ENCODE measurements around the gene MYO1F.
A peak's percentile ranks its signal among the peaks of the same experiment; 100 is the strongest.
"Not testable (repeated sequence)": the region's sequence is repeated elsewhere in the genome, so short reads cannot be mapped to it uniquely, and the experiment has no call there.

The MYO1F gene

DNA sequence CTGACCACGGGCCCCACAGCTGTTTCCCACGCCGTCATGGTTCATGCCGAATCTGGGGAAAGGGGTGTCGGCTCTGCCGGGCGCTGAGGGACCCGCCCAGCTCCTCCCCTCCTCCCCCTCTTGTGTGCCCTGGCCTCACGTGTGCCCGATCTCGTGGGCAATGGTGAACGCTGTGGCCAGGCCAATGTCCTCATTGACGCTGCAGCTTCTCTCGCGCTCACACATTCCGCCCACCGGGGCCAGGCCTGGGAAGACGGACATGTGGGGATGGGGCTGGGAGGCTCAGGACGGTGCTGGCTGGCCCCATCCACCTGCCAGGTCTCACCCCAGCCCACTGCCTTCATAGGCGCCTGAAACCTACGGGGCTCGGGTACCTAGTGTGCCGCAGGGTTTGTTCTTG lies 18.9 kb upstream of the MYO1F start:
- no peak for DNase-seq

DNA sequence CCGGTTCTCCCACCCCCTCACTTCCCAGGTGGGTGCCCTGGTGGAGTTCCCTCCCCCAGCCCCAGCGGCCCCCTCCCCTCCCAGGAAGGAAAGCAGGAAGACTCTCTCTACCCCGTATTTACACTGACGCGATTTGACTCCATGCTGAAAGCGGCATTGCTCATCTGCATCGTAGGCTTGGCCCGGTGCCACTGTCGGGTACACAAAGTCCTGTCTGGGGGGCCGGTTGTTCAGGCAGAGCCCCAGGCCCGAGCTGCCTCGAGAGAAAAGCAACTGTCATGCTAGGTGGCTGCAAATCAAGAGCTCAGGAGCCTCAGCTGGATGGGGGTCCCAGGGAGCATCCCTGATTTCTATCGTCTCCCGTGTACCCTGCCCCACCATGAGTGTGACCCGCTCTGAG lies 18.4 kb upstream of the MYO1F start:
- DNase-seq = no peak

- DNase-seq = no peak
These were observed 16.7 kb upstream of the MYO1F start for GRCh38 chr19:8593931-8594330.

GRCh38 chr19:8592231-8593009 lies 15.2 kb upstream of the MYO1F start:
- peak; percentile 91 for DNase-seq

- no peak for DNase-seq
These were observed 12.0 kb upstream of the MYO1F start for GRCh38 chr19:8589177-8589714.

DNA sequence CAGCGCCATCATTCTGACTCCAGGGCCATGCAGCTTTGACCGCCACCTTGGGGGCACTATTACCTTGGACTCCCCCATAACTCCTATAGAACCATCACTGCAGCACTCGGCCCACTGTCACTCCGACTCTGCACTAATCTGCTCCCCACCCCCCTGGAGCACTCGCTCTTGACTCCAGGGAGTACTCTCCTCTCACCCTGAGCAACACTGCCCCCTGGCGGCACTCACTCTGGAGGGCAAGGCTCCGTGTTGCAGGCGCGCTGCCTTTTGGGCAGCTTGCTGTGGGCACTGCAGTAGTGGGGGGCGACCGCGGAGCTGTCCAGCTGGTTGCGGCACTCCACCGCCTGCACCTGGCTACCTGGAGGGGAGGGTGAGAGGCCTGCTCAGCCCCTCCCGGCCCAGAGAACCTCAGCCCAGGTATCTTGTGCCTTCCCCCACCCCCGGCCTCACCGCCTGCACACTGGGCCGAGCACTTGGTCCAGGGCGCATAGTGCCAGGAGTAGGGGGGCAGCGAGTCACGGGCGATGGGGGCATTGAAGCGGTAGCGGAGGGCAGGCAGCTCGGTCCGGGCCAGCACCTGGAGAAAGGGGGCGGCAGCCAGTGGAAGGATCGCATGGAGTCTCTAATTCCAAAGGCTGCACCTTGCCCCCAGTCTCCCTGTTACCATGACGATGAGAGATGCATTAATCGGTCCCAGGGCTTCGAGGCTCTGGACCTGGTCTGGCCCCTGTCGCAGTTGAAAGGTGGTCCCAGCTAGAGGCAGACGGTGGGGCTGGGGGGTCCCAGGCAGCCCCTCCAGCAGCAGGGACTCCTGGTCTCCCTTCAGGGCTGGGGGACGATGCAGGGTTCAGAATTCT lies 8.9 kb upstream of the MYO1F start:
- DNase-seq = peak; percentile 53

GRCh38 chr19:8584965-8585893 lies 8.0 kb upstream of the MYO1F start:
- DNase-seq = no peak

- DNase-seq = peak; percentile 80
These were observed 3.6 kb upstream of the MYO1F start for GRCh38 chr19:8580710-8581281.

DNA sequence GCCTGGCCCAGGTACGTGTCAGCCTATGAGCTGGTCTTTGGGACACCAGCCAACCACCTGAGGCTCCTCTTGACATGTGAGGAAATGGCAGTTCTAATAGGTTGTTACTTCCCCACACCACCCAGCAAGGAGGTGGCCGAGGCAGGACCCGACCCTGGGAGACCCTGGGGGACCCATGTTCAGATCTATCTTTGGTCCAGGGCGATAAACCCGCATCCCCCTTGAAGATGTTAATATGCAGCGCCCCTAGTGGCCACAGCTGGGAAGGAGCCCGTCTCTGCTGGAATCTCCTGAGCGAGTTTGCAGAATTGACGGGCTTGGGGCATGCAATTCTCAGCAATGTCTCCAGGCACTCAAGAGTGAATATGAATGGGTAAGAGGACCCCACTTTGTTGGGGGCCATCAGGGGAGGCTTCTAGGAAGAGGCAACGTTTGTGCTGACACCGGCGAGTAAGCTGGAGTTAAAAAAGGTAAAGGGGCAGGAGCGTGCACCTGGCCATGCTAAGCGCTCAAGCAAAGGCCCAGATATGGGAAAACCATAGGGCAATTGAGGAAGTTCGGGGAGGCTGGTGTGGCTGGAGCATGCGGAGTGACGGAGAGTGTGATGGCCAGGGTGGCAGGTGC lies 1.5 kb upstream of the MYO1F start:
- DNase-seq = peak; percentile 82

GRCh38 chr19:8577741-8578140 lies 499 bp upstream of the MYO1F start:
- no peak for DNase-seq

DNA sequence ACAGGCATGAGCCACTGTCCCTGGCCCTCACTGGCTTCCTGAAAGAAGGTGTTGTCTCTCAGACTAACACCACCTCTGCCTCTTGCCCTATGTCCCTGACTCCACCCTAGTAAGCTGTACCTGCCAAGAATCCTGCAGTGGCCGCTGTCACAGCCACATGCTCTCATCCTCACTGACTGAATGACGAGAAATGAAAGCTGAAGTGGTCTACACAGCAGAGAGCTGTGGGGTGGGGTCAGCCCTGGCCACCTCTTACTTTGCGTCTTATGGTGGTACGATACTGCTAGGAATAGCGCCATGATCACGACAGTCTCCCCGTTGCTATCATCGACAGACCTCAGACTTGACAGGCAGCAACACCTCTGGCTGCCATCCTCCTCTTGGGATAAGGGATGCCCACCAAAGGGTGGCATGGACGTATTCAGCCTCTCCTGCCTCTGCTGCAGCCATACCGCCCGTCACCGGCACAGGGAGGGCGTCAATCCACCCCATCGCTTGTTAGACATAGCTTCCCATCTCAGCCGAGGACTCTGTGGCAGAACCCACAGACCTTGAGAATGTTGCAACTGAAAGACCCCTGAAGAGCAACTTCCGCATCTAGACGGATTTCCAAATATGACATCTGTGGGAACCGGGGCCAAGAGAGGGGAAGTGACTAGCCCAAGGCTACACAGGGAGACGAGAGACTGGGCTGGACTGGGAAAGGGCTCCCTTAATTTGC lies 809 bp downstream of the MYO1F start:
- no peak for DNase-seq

- no peak for DNase-seq
These were observed 1.7 kb downstream of the MYO1F start for GRCh38 chr19:8575467-8575997.

DNA sequence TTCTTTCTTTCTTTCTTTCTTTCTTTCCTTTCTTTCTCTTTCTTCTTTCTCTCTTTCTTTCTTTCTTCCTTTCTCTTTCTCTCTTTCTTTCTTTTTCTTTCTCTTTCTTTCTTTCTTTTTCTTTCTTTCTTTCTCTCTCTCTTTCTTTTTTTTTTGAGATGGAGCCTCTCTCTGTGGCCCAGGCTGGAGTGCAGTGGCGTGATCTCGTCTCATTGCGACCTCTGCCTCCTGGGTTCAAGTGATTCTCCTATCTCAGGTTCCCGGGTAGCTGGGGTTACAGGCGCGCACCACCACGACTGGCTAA lies 2.7 kb downstream of the MYO1F start:
- not testable (repeated sequence) for DNase-seq

DNA sequence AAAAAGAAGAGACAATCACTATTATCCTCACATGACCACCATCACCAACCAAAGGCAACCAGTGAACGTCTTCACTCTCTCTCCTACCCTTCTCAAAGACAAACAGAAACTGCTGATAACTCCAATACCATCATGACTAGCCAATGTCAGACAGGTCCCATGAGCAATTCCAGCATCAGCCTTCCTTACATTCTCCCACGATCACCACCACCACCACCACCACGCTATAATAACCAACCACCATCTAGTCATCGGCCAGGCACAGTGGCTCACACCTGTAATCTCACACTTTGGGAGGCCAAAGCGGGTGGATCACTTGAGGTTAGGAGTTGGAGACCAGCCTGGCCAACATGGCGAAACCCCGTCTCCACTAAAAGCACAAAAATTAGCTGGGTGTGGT lies 3.9 kb downstream of the MYO1F start:
- no peak for DNase-seq

DNA sequence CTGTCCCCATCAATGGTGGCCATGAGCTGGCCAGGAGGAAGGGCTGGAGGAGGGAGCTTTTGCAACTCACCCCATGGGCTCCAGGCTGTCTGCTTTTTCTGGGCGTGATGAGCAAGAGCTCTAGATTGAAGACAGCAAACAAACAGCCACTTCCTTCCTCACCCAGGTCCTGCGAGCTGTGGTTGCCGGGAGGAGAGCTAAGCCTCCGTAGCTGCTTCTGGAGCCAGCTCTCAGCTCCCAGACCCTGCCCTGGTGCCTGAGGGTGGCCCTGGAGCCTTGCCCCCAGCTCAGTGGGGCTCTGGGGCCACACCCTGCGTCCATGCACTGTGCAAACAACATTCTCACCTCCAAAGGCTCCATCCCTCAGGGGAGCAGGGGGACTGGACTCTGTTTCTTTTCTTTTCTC lies 6.2 kb downstream of the MYO1F start:
- DNase-seq = no peak

DNA sequence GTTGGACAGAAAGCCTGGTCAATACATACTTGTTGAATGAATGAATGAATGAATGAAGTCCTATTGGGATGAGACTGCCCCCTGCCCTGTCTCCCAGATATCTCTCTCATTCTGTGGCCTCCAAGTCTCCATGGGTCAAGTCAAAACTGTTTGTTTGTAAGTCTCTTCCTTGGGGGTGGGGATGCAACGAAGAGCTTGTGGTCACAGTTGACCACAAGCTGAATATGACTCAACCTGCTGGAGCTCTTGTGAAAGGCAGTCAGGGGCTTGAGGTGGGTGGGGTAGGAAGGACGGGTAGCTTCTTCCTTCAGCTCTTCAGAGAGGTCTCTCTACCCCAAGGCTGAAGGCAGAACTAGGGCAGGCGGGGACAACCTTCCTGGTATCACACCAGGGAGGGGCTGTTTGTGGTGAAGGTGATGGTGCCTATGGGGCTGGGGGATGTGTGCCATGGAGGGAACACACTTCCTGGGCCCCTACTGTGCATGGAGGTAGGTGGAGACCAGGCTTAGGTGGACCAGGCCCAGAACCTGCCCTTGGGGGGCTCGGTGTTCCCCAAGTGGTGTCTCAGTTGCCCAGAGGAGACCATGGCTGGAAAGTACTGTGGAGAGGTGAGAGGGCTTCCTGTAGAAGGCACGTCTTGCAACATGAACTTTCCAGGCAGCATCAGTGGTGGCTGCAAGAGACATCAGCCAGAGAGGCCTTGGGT lies 8.0 kb downstream of the MYO1F start:
- DNase-seq = no peak

DNA sequence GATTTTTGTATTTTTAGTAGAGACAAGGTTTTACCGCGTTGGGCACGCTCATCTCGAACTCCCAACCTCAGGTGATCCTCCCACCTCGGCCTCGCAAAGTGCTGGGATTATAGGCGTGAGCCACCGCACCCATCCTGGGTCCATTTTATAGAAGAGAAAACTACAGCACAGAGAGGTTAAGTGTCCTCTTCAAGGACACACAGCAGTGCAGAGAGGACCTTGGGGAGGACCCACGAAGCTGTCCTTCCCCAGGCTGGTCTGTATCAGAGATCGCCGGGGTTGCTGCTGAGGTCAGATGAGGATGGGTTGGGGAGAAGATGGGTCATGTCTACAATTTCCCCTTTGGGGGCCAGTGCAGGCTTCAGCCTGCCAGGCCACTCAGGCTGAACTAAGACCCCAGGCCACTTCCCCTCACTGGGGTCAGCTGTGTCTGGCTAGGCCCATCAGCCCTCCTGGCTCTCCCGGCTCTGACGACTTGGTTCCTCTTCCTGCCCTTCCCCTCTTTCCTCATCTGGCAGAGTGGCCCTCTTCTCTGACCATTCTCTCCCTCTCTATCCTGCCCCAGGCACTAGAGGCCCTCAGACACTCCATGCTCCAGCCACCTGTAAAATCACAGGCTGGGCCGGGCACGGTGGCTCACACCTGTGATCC lies 9.6 kb downstream of the MYO1F start:
- DNase-seq = no peak

- DNase-seq = no peak
These were observed 10.4 kb downstream of the MYO1F start for GRCh38 chr19:8566855-8567254.

DNA sequence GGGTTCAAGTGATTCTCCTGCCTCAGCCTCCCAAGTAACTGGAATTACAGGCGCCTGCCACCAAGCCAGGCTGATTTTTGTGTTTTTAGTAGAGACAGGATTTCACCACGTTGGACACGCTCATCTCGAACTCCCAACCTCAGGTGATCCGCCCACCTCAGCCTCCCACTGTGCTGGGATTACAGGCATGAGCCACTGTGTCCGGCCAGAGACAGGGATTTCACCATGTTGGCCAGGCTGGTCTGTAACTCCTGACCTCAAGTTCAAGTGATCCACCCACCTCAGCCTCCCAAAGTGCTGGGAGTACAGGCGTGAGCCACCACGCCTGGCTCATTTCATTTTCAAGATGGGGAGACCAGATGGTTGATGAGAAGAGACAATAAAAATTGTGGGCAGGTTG lies 12.4 kb downstream of the MYO1F start:
- DNase-seq = not testable (repeated sequence)

Measured in stimulated activated CD4-positive, alpha-beta T cell treated with anti-CD3 and anti-CD28 coated beads, Interleukin-12 subunit alpha, Interleukin-12 subunit beta, amount 100 ng/mL, for 4 hours (primary cell).